Chondrocyte (in vitro differentiated cells): ENCODE results near the gene ANGPTL7. TPM values are rescaled to one million over a fixed set of nuclear protein-coding genes. Genes with fewer than 3 reads are reported as not detected.

Experiments used
- DNase-seq: peaks from one replicate; pipeline ENCODE4 v3.0.0; 2021; ENCODE audit warnings: mixed read lengths, low spot score
- H3K27ac Mint-ChIP-seq: one replicate; pipeline ENCODE4 v1.8.0; 2021; ENCODE audit warnings: mild to moderate bottlenecking, moderate library complexity, mixed read lengths; ENCODE audit not compliant: unreplicated experiment
- H3K27me3 Mint-ChIP-seq: 2 replicates; pipeline ENCODE4 v1.8.0; 2021; ENCODE audit warnings: low read depth, mixed read lengths
- H3K36me3 Mint-ChIP-seq: 2 replicates; pipeline ENCODE4 v1.8.0; 2021; ENCODE audit warnings: low read depth, mixed read lengths
- H3K4me1 Mint-ChIP-seq: 2 replicates; pipeline ENCODE4 v1.8.0; 2021; ENCODE audit warnings: low read depth, mild to moderate bottlenecking, mixed read lengths
- H3K4me3 Mint-ChIP-seq: one replicate; pipeline ENCODE4 v1.8.0; 2021; ENCODE audit warnings: mild to moderate bottlenecking, moderate library complexity, mixed read lengths; ENCODE audit not compliant: unreplicated experiment
- H3K9me3 Mint-ChIP-seq: 2 replicates; pipeline ENCODE4 v1.8.0; 2021; ENCODE audit warnings: low read depth, mixed read lengths
- total RNA-seq: library from RNA; stranded (reverse); gene quantifications from 3 replicates; pipeline ENCODE4 v1.2.1, GENCODE V29; 2021
- TF ChIP-seq, protein P1 (sequence below): fragments of 200-600 bp; sonication (generic); IDR thresholded peaks from 2 replicates; pipeline ENCODE4 v1.5.0; 2021; ENCODE audit warnings: antibody characterized with exemption, mild to moderate bottlenecking, moderate library complexity

The ANGPTL7 gene
- total RNA-seq, 1 donor from 2014 or later = not detected

- H3K9me3 Mint-ChIP-seq = no peaks in the 10 kb centered on the region
- peaks cover 16% of the 10 kb centered on the region for H3K4me1 Mint-ChIP-seq
- no peak overlapping the region for H3K27ac Mint-ChIP-seq
- no peak overlapping the region for H3K4me3 Mint-ChIP-seq
- H3K36me3 Mint-ChIP-seq = peaks cover 29% of the 10 kb centered on the region
- DNase-seq = no peak
- no peaks in the 10 kb centered on the region for H3K27me3 Mint-ChIP-seq
- TF ChIP-seq, protein P1, sequence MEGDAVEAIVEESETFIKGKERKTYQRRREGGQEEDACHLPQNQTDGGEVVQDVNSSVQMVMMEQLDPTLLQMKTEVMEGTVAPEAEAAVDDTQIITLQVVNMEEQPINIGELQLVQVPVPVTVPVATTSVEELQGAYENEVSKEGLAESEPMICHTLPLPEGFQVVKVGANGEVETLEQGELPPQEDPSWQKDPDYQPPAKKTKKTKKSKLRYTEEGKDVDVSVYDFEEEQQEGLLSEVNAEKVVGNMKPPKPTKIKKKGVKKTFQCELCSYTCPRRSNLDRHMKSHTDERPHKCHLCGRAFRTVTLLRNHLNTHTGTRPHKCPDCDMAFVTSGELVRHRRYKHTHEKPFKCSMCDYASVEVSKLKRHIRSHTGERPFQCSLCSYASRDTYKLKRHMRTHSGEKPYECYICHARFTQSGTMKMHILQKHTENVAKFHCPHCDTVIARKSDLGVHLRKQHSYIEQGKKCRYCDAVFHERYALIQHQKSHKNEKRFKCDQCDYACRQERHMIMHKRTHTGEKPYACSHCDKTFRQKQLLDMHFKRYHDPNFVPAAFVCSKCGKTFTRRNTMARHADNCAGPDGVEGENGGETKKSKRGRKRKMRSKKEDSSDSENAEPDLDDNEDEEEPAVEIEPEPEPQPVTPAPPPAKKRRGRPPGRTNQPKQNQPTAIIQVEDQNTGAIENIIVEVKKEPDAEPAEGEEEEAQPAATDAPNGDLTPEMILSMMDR = no peak
Observed at GRCh38 chr1:11144570-11145256, 44.4 kb upstream of the ANGPTL7 start.

GRCh38 chr1:11145741-11146140, 43.4 kb upstream of the ANGPTL7 start:
- Mint-ChIP-seq H3K36me3 (peaks cover 29% of the 10 kb centered on the region), H3K4me3 (no peak overlapping the region), H3K4me1 (peaks cover 16% of the 10 kb centered on the region), H3K9me3 (no peaks in the 10 kb centered on the region), H3K27me3 (no peaks in the 10 kb centered on the region), H3K27ac (no peak overlapping the region)
- no peak for DNase-seq
- TF ChIP-seq, protein P1 = no peak

DNA sequence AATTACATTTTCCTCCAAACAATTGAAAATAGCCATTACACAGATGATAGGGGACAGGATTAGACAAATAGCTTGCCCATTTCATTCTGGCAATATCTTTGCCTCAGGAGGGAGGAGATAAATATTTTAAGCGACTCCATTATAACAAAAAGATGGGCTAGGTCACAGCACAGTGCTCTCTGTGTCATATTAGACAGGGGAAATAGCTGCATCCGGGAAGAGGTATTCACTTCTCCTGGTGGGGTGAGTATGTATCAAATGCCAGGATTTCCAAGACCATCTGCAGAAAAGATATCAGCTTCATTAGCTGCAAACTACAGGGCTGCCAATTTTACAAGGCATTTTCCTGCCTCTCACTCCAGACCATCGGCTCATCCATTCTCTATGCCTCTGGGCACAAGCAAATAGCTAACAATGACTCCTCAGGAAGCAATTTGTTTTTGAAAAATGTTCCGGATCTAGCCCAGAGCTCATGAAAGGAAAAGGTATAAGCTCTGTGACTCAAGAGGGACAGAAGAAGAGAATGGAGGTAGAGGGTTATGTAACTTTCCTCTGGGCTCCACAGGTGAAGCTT, 41.9 kb upstream of the ANGPTL7 start:
- DNase-seq = no peak
- peaks cover 30% of the 10 kb centered on the region for H3K36me3 Mint-ChIP-seq
- H3K27me3 Mint-ChIP-seq = no peaks in the 10 kb centered on the region
- no peaks in the 10 kb centered on the region for H3K9me3 Mint-ChIP-seq
- TF ChIP-seq, protein P1 = no peak
- H3K27ac Mint-ChIP-seq = no peak overlapping the region
- H3K4me1 Mint-ChIP-seq = peaks cover 28% of the 10 kb centered on the region
- no peak overlapping the region for H3K4me3 Mint-ChIP-seq

GRCh38 chr1:11150326-11150725, 38.8 kb upstream of the ANGPTL7 start:
- Mint-ChIP-seq H3K4me3 (no peak overlapping the region), H3K27ac (no peak overlapping the region), H3K9me3 (no peaks in the 10 kb centered on the region), H3K27me3 (no peaks in the 10 kb centered on the region), H3K36me3 (peaks cover 27% of the 10 kb centered on the region), H3K4me1 (peaks cover 26% of the 10 kb centered on the region)
- no peak for DNase-seq
- TF ChIP-seq, protein P1 = no peak

GRCh38 chr1:11151114-11151513, 38.0 kb upstream of the ANGPTL7 start:
- DNase-seq = no peak
- Mint-ChIP-seq H3K9me3 (no peaks in the 10 kb centered on the region), H3K36me3 (peaks cover 23% of the 10 kb centered on the region), H3K27ac (no peak overlapping the region), H3K4me1 (peaks cover 26% of the 10 kb centered on the region), H3K4me3 (no peak overlapping the region), H3K27me3 (no peaks in the 10 kb centered on the region)
- TF ChIP-seq, protein P1 = no peak
